Measurements from ENCODE around the gene PATE3. TPM values are rescaled to one million over a fixed set of nuclear protein-coding genes. Genes with fewer than 3 reads are reported as not detected.

PATE3 gene
- total RNA-seq, 1 donor = not detected

DNA sequence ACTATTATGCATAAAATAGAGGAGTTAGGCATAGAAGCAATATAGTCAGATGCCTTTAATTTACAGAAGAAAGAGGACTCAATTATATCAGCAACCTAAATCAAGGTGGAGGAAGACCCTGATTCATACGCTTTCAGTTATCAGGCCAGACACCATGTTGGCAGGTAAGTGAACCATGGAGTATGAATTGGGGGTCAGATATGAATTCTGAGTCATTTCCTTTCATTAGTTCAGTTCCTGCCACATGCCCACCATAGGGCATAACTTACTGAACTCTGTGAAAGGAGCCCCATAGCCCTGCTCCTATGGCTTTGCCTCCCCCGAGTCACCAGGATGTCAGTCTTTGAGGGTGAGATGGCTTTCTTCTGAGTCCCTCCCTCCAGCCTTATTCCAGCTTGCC, 24.4 kb upstream of the PATE3 start:
- TF ChIP-seq CTCF (IDR thresholded peaks at IDR 0.05; ENCODE audit: insufficient read depth, low read length) = no peak
- DNase-seq (ENCODE audit: low read depth) = no peak
- H3K4me3 ChIP-seq (ENCODE audit: low read depth, low read length) = no peak overlapping the region

DNA sequence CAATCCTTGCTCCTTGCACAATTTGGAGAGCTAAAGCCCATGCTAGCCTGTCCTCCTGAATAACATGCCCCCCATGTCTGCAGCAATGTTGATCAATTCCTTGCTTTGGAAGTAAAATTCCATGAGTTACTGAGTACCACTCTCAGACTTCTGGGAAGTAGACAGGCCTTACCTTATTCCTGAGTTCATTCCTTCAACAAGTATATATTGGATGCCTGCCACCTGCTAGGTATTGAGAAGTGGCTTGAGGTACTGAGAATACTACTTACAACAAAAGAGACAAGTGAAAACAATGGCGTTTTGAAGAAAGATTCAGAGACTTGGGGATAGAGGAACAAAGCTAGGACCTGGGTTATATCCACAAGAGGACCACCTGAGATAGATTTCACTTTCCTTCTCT, 21.7 kb upstream of the PATE3 start:
- DNase-seq (ENCODE audit: low read depth) = no peak
- no peak for TF ChIP-seq CTCF (IDR thresholded peaks at IDR 0.05; ENCODE audit: insufficient read depth, low read length)

GRCh38 chr11:125768336-125769046, 19.4 kb upstream of the PATE3 start:
- no peak for TF ChIP-seq CTCF (IDR thresholded peaks at IDR 0.05; ENCODE audit: insufficient read depth, low read length)
- H3K4me3 ChIP-seq (ENCODE audit: low read depth, low read length) = no peak overlapping the region
- DNase-seq (ENCODE audit: low read depth) = peak; percentile 30

More for the DNA sequence above, 21.7 kb upstream of the PATE3 start:
- H3K4me3 ChIP-seq (ENCODE audit: low read depth, low read length) = no peak overlapping the region

GRCh38 chr11:125770583-125770982, 17.3 kb upstream of the PATE3 start:
- no peak overlapping the region for H3K4me3 ChIP-seq (ENCODE audit: low read depth, low read length)
- no peak for TF ChIP-seq CTCF (IDR thresholded peaks at IDR 0.05; ENCODE audit: insufficient read depth, low read length)
- no peak for DNase-seq (ENCODE audit: low read depth)

DNA sequence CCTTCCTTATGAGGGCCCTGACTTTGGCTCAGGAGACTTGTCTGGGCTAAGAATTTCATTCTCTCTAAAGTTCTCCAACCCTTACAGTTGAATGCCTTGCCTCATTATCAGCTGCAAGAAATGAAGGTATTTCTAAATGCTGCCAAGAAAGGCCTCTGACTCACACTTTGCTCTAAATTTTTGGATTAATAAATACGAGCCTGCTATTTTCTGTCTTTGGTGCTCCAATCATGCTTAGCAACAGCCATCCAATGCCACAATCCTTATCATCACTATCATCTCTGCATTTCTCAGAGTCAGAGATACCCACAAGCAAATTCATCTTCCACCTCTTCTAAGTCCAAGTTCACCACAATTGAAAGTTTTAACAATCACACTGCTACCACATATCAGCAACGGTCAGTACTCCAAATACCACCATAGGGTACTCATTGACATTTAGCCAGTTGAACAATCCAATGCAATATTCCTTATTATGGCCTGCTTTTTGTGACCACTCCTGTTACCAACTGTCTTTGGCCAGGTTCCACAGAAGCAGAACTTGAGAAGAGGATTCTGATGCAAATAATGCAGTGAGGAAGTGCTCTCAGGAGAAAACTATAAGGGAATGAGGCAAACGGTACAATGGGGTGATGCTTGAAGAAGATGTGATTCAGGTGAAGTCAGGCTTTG, 15.0 kb upstream of the PATE3 start:
- no peak overlapping the region for H3K4me3 ChIP-seq (ENCODE audit: low read depth, low read length)
- TF ChIP-seq CTCF (IDR thresholded peaks at IDR 0.05; ENCODE audit: insufficient read depth, low read length) = no peak
- peak; percentile 99 for DNase-seq (ENCODE audit: low read depth)

- no peak for TF ChIP-seq CTCF (IDR thresholded peaks at IDR 0.05; ENCODE audit: insufficient read depth, low read length)
- peak; percentile 80 for DNase-seq (ENCODE audit: low read depth)
Observed at GRCh38 chr11:125773516-125773915, 14.4 kb upstream of the PATE3 start.

More at GRCh38 chr11:125773516-125773915, 14.4 kb upstream of the PATE3 start:
- no peak overlapping the region for H3K4me3 ChIP-seq (ENCODE audit: low read depth, low read length)
